ENCODE measurements around the gene RPL4. TPM values are rescaled to one million over a fixed set of nuclear protein-coding genes. Genes with fewer than 3 reads are reported as not detected.
"Not testable (repeated sequence)": the region's sequence is repeated elsewhere in the genome, so short reads cannot be mapped to it uniquely, and the experiment has no call there.

Gene RPL4
- total RNA-seq, 1 donor from 2014 or later, result 1,702 TPM

DNA sequence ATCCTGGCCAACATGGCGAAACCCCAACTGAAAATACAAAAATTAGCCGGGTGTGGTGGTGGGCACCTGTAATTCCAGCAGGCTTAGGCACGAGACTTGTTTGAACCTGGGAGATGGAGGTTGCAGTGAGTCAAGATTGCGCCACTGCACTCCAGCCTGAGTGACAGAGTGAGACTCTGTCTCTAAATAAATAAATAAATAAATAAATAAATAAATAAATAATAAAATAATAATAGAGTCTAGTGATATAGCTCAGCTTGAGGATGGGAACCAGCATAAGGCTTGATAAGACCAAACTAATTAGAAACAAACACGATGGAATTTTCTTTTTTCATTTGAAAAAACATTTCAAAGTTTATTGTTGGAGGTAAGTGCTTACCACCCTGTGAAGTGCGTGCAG lies 43.4 kb downstream of the RPL4 start:
- not testable (repeated sequence) for H3K27me3 ChIP-seq (ENCODE audit: control insufficient read depth in 3 of 3, insufficient read depth in 3 of 3, low read length in 3 of 3); H3K36me3 ChIP-seq (ENCODE audit: control insufficient read depth in 3 of 3, insufficient read depth in 3 of 3, low read length in 3 of 3); H3K9me3 ChIP-seq (ENCODE audit: control insufficient read depth in 3 of 3, low read length in 3 of 3)

DNA sequence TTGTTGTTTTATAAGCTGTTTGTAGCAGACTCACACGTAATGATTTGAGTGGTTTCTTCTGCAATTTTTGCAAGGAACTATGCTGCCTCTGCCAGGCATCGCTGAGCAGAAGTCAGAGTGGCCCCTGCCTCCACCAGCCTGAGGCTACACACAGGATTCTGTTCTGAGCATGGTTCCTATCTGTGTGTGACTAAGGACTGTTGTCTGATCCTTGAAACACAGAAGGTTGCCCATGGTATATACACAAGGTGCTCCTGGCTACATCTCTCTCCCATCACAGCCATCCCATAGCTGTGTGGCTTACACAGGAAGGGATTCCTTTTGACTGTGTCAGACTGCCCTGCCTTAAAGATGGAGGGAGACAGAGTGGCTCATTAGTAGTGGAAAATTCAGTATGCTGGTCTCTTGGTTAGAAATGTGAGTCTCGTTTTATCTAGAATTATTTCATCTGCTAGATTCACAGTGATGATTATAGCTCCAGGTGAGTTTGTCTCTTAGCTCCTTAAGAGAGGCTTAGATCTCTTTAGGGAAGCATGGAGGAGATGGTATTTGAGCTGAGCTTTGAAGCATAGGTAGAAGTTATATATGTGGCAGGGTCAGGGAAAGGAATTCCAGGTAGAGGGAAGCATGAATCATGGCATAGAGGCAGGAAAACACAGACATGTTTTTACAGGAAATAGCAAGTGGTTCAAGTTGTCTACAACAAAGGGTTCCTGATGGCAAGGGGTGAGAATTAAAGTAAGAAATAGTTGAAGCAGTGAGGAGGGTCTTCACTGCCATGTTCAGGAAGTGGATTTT lies 44.6 kb downstream of the RPL4 start:
- Histone ChIP-seq H3K4me3 (ENCODE audit: low read length in 3 of 3) (no peak overlapping the region), H3K9me3 (ENCODE audit: control insufficient read depth in 3 of 3, low read length in 3 of 3) (no peaks in the 10 kb centered on the region), H3K27me3 (ENCODE audit: control insufficient read depth in 3 of 3, insufficient read depth in 3 of 3, low read length in 3 of 3) (no peaks in the 10 kb centered on the region), H3K9ac (ENCODE audit: low read depth in 1 of 3, low read length in 3 of 3) (no peak overlapping the region), H3K27ac (ENCODE audit: low read depth, low read length) (no peak overlapping the region), H3K4me1 (ENCODE audit: control insufficient read depth in 3 of 3, insufficient read depth in 3 of 3, low read length in 3 of 3) (no peaks in the 10 kb centered on the region), H3K36me3 (ENCODE audit: control insufficient read depth in 3 of 3, insufficient read depth in 3 of 3, low read length in 3 of 3) (peaks cover 0 to 3% (median 2%) of the 10 kb centered on the region in 3 donors)

More for the DNA sequence above, 43.4 kb downstream of the RPL4 start:
- H3K4me1 ChIP-seq (ENCODE audit: control insufficient read depth in 3 of 3, insufficient read depth in 3 of 3, low read length in 3 of 3); H3K9ac ChIP-seq (ENCODE audit: low read depth in 1 of 3, low read length in 3 of 3); H3K27ac ChIP-seq (ENCODE audit: low read depth, low read length); H3K4me3 ChIP-seq (ENCODE audit: low read length in 3 of 3): not testable (repeated sequence)

DNA sequence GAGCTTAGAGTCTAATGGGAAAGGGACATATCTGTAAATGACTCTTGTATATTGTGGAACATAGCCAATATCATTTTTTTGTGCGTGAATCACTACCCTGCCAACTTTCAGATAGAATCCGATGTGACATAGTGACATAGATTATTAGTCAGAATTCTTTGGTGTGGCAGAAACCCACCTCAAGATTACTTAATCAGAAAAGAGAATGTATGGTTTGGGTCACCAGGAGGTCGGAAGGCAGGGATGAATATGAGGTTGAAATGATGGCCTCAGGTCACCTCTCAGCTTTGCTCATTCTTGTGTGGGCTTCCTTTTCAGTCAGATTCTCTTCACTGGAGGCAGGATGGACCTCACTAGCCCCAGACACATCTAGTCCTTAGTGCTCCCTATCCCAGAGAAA lies 48.4 kb downstream of the RPL4 start:
- H3K36me3 ChIP-seq (ENCODE audit: control insufficient read depth in 3 of 3, insufficient read depth in 3 of 3, low read length in 3 of 3), result peaks cover 0 to 3% (median 0%) of the 10 kb centered on the region in 3 donors
- H3K4me3 ChIP-seq (ENCODE audit: low read length in 3 of 3), result no peak overlapping the region
- no peak overlapping the region for H3K27ac ChIP-seq (ENCODE audit: low read depth, low read length)
- no peaks in the 10 kb centered on the region for H3K4me1 ChIP-seq (ENCODE audit: control insufficient read depth in 3 of 3, insufficient read depth in 3 of 3, low read length in 3 of 3)
- no peaks in the 10 kb centered on the region for H3K27me3 ChIP-seq (ENCODE audit: control insufficient read depth in 3 of 3, insufficient read depth in 3 of 3, low read length in 3 of 3)
- no peak overlapping the region for H3K9ac ChIP-seq (ENCODE audit: low read depth in 1 of 3, low read length in 3 of 3)
- H3K9me3 ChIP-seq (ENCODE audit: control insufficient read depth in 3 of 3, low read length in 3 of 3), result no peaks in the 10 kb centered on the region

DNA sequence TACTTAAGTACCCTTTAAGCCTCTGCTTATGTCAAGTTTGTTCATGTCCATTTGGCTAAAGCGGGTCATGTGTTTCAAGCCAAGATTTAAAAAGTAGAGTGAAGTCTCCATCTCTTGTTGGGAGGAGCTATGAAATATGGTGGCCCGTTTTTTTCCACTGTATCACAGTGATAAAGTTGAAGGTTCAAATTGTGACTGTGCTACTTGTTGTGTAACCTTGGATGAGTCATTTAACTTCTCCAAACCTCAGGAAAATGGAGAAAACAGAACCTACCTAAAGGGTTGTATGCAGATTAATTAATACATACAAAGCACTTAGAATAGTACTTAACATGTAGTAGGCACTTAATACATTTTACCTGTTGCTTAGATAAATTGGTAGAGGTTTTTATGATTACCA lies 50.5 kb downstream of the RPL4 start:
- no peak overlapping the region for H3K9ac ChIP-seq (ENCODE audit: low read depth in 1 of 3, low read length in 3 of 3)

DNA sequence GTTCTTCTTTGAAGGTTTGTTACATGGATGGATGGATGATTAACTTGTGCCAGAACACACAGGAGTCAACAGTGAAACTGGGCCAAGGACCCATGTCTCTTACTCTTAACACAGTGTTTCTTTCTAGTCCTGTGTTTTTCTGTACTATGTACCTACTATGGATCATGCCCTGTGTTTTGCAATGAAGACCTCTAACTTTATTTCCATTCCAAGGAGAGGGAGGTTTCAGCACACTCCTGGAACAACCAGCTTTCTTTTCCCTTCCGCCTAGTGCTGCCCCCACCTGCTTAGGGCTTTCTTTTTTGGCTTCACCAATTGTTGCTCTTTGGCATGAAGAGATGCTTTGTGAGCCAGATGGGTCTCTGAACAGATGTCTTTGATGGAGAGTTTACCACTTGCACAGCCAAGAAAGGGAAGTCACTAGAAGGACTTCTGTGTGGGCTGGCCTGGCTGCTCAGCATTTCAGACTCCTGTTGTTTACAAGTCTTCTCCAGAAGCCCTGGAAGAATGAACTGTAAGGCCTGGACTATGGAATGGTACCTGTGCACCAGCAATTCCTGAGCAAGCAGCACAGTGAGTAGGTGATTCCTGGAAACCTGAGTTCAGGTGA lies 51.6 kb downstream of the RPL4 start:
- Histone ChIP-seq H3K4me1 (ENCODE audit: control insufficient read depth in 3 of 3, insufficient read depth in 3 of 3, low read length in 3 of 3) (no peaks in the 10 kb centered on the region), H3K27me3 (ENCODE audit: control insufficient read depth in 3 of 3, insufficient read depth in 3 of 3, low read length in 3 of 3) (no peaks in the 10 kb centered on the region), H3K9ac (ENCODE audit: low read depth in 1 of 3, low read length in 3 of 3) (no peak overlapping the region), H3K9me3 (ENCODE audit: control insufficient read depth in 3 of 3, low read length in 3 of 3) (no peaks in the 10 kb centered on the region), H3K36me3 (ENCODE audit: control insufficient read depth in 3 of 3, insufficient read depth in 3 of 3, low read length in 3 of 3) (peaks cover 0 to 2% (median 0%) of the 10 kb centered on the region in 3 donors), H3K27ac (ENCODE audit: low read depth, low read length) (no peak overlapping the region), H3K4me3 (ENCODE audit: low read length in 3 of 3) (no peak overlapping the region)

More for the DNA sequence above, 50.5 kb downstream of the RPL4 start:
- H3K36me3 ChIP-seq (ENCODE audit: control insufficient read depth in 3 of 3, insufficient read depth in 3 of 3, low read length in 3 of 3), result no peaks in the 10 kb centered on the region
- no peak overlapping the region for H3K4me3 ChIP-seq (ENCODE audit: low read length in 3 of 3)
- no peaks in the 10 kb centered on the region for H3K9me3 ChIP-seq (ENCODE audit: control insufficient read depth in 3 of 3, low read length in 3 of 3)
- H3K27me3 ChIP-seq (ENCODE audit: control insufficient read depth in 3 of 3, insufficient read depth in 3 of 3, low read length in 3 of 3), result no peaks in the 10 kb centered on the region
- H3K27ac ChIP-seq (ENCODE audit: low read depth, low read length), result no peak overlapping the region
- no peaks in the 10 kb centered on the region for H3K4me1 ChIP-seq (ENCODE audit: control insufficient read depth in 3 of 3, insufficient read depth in 3 of 3, low read length in 3 of 3)

DNA sequence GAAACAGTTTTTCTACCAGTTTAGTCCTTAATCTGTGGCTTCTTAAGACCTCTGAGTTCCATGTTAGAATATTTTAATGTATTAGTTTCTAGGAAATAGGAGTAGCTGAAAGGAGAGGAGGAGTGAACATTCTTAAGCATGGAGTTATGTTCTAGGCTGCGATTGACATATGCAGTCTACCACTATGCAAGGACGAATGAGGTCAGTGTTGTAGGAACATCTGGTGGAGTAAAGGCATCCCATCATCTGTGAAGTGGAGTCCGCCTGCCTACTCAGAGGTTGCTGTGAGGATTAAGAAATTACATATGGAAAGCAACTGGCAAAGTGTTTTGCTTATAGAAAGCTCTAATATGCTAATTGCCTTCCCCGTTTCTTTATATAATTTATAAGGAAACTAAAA lies 52.2 kb downstream of the RPL4 start:
- H3K27ac ChIP-seq (ENCODE audit: low read depth, low read length), result no peak overlapping the region

More for the DNA sequence above, 52.2 kb downstream of the RPL4 start:
- peaks cover 0 to 2% (median 0%) of the 10 kb centered on the region in 3 donors for H3K36me3 ChIP-seq (ENCODE audit: control insufficient read depth in 3 of 3, insufficient read depth in 3 of 3, low read length in 3 of 3)
- no peaks in the 10 kb centered on the region for H3K27me3 ChIP-seq (ENCODE audit: control insufficient read depth in 3 of 3, insufficient read depth in 3 of 3, low read length in 3 of 3)
- no peak overlapping the region for H3K9ac ChIP-seq (ENCODE audit: low read depth in 1 of 3, low read length in 3 of 3)
- no peak overlapping the region for H3K4me3 ChIP-seq (ENCODE audit: low read length in 3 of 3)
- no peaks in the 10 kb centered on the region for H3K4me1 ChIP-seq (ENCODE audit: control insufficient read depth in 3 of 3, insufficient read depth in 3 of 3, low read length in 3 of 3)
- no peaks in the 10 kb centered on the region for H3K9me3 ChIP-seq (ENCODE audit: control insufficient read depth in 3 of 3, low read length in 3 of 3)

Small RNA genes lying within 50 kb of the gene (small RNA-seq; reads per million reads assigned to genes)
- not detected for gene MIR4512
- gene RF01159, result not detected
- gene SNORD16, result not detected
- gene SNORD18A, result not detected
- not detected for gene SNORD18B
- gene SNORD18C, result not detected

Other genes starting within 250 kb of the RPL4 start
- gene DIS3L, start 211.3 kb downstream of the RPL4 start, total RNA-seq, result 28.7 TPM
- 11.0 TPM for gene TIPIN, start 148.2 kb downstream of the RPL4 start, total RNA-seq
- 38.6 TPM for gene MAP2K1, start 117.9 kb downstream of the RPL4 start, total RNA-seq
- gene SNAPC5, start 7.1 kb downstream of the RPL4 start, total RNA-seq, result 17.2 TPM
- gene ZWILCH, start 471 bp upstream of the RPL4 start, total RNA-seq, result 14.1 TPM
- not detected for gene LCTL, start 61.1 kb upstream of the RPL4 start, total RNA-seq
- 8.9 TPM for gene SMAD6, start 197.4 kb upstream of the RPL4 start, total RNA-seq